Panc1 (cell line): Measurements from ENCODE around the gene EBNA1BP2. TPM values are rescaled to one million over a fixed set of nuclear protein-coding genes. Genes with fewer than 3 reads are reported as not detected.
"Not testable (repeated sequence)": the region's sequence is repeated elsewhere in the genome, so short reads cannot be mapped to it uniquely, and the experiment has no call there.

Experiments
- ATAC-seq: fragments of 200-7000 bp; cut with Tn5 transposase; 2 replicates; pipeline ENCODE4 v1.9.1; 2020; ENCODE audit warnings: mild to moderate bottlenecking, moderate library complexity
- BruUV-seq: library from RNA; stranded (reverse); fragments of 400-500 nt; replicated peaks from 2 replicates; lab custom pipeline; 2021; lab: Mats Ljungman, UMichigan
- CTCF ChIA-PET: fragments of 300-600 bp; sonication (Branson Sonifier 250); formaldehyde crosslinking; loops from one replicate; lab custom pipeline; 2022; ENCODE audit warnings: antibody characterized with exemption; lab: Charles Lee
- POLR2A ChIA-PET: fragments of 300-600 bp; sonication (Branson Sonifier 250); formaldehyde crosslinking; loops from one replicate; lab custom pipeline; 2022; ENCODE audit warnings: antibody characterized with exemption; lab: Charles Lee
- DNase-seq: peaks from one replicate; pipeline ENCODE4 v3.0.0-alpha.2; 2010; ENCODE audit warnings: low read depth, low spot score
- H3K27ac ChIP-seq: 2 replicates; pipeline ENCODE4 v1.5.1; 2011; ENCODE audit warnings: mild to moderate bottlenecking, low read length, inconsistent platforms
- H3K27me3 ChIP-seq: fragments of 200-500 bp; sonication (Bioruptor generic); 2 replicates; pipeline ENCODE4 v1.6.0; 2014; ENCODE audit warnings: low read length, inconsistent platforms; ENCODE audit not compliant: control insufficient read depth, insufficient read depth
- H3K36me3 ChIP-seq: fragments of 200-500 bp; sonication (Bioruptor generic); 2 replicates; pipeline ENCODE4 v1.5.1; 2014; ENCODE audit warnings: inconsistent platforms, mild to moderate bottlenecking, low read length, moderate library complexity; ENCODE audit not compliant: control insufficient read depth, insufficient read depth
- H3K4me1 ChIP-seq: 2 replicates; pipeline ENCODE4 v1.5.1; 2011; ENCODE audit warnings: inconsistent platforms, mild to moderate bottlenecking, low read length, moderate library complexity; ENCODE audit not compliant: control insufficient read depth, insufficient read depth
- H3K4me3 ChIP-seq, 2 experiments: 2 replicates each; pipeline ENCODE4 v1.5.1; 2011 to 2012; ENCODE audit warnings: low read depth in 2 of 2, low read length in 2 of 2, mild to moderate bottlenecking in 2 of 2, inconsistent platforms in 1 of 2, moderate library complexity in 1 of 2
- H3K9me3 ChIP-seq: fragments of 200-500 bp; sonication (Bioruptor generic); 2 replicates; pipeline ENCODE4 v1.5.1; 2014; ENCODE audit warnings: low read depth, mild to moderate bottlenecking, inconsistent platforms, low read length, moderate library complexity; ENCODE audit not compliant: control insufficient read depth, insufficient read depth
- CTCF ChIP-seq: fragments of 450-650 bp; IDR thresholded peaks from 2 replicates; pipeline ENCODE4 v1.5.1; 2017; ENCODE audit warnings: mild to moderate bottlenecking
- POLR2AphosphoS5 ChIP-seq: IDR thresholded peaks from 2 replicates; pipeline ENCODE4 v1.6.1; 2012; ENCODE audit warnings: mild to moderate bottlenecking, low read depth, low read length, moderate library complexity
- REST ChIP-seq, 2 experiments: IDR thresholded peaks; 2 replicates each; pipeline ENCODE4 v1.6.1; 2011 to 2012; ENCODE audit warnings: low read depth in 2 of 2, control low read depth in 1 of 2, low read length in 1 of 2, mild to moderate bottlenecking in 1 of 2, moderate library complexity in 1 of 2; ENCODE audit not compliant: insufficient read depth in 1 of 2
- SIN3A ChIP-seq: IDR thresholded peaks from 2 replicates; pipeline ENCODE4 v1.6.1; 2012; ENCODE audit warnings: low read depth, mild to moderate bottlenecking, low read length, moderate library complexity, borderline replicate concordance; ENCODE audit not compliant: insufficient read depth
- TCF7L2 ChIP-seq: IDR thresholded peaks from 2 replicates; pipeline ENCODE4 v1.6.1; 2011; ENCODE audit warnings: mild to moderate bottlenecking, low read depth, low read length, inconsistent platforms
- in situ Hi-C: cut with HindIII; loops from 2 replicates; pipeline ENCODE4 v1.10.0; 2016; ENCODE audit warnings: low sequenced_read_pairs, low pct_unique_long_range_greater_than_20kb
- intact Hi-C: fragments of 100-400 bp; cut with micrococcal nuclease; formaldehyde crosslinking; loops from one replicate; pipeline ENCODE4 v1.10.0; 2022; ENCODE audit not compliant: unreplicated experiment
- total RNA-seq: library from RNA; stranded (reverse); gene quantifications from one replicate; pipeline ENCODE4 v1.2.1, GENCODE V29; 2021; ENCODE audit not compliant: unreplicated experiment

The EBNA1BP2 gene
- total RNA-seq, 1 experiment from 2014 or later, result 144 TPM

GRCh38 chr1:43214501-43215444 is 42.7 kb upstream of the EBNA1BP2 start:
- no peaks in the 10 kb centered on the region for H3K27me3 ChIP-seq
- intact Hi-C loops (no loop called here), in situ Hi-C loops (no loop called here)
- no TSS peak for BruUV-seq
- no peaks in the 10 kb centered on the region for H3K36me3 ChIP-seq
- no peak for ATAC-seq
- no peak for DNase-seq
- H3K4me1 ChIP-seq, result no peaks in the 10 kb centered on the region
- CTCF ChIA-PET, result no interaction called here
- H3K27ac ChIP-seq, result no peak overlapping the region
- no peak overlapping the region for H3K4me3 ChIP-seq
- no peaks in the 10 kb centered on the region for H3K9me3 ChIP-seq
- POLR2A ChIA-PET, result no interaction called here
- TF ChIP-seq SIN3A (no peak), POLR2AphosphoS5 (no peak), TCF7L2 (no peak), CTCF (no peak), REST (IDR thresholded peaks at IDR 0.05; ENCODE audit: insufficient read depth in 1 of 2, low read depth in 2 of 2, low read length in 1 of 2) (no peak)

GRCh38 chr1:43208277-43208676 is 36.2 kb upstream of the EBNA1BP2 start:
- BruUV-seq, intact Hi-C loops, DNase-seq, H3K27ac ChIP-seq, H3K27me3 ChIP-seq, in situ Hi-C loops, H3K36me3 ChIP-seq, H3K4me3 ChIP-seq, CTCF ChIA-PET, ATAC-seq: not testable (repeated sequence)
- Histone ChIP-seq H3K4me1 (peaks cover 29% of the 10 kb centered on the region), H3K9me3 (peaks cover 14% of the 10 kb centered on the region; the same call in 1 of the 2 replicates)
- POLR2A ChIA-PET, result interaction anchor here (0.6 kb wide), 1 partner anchor 326 kb away, joined by 5 read pairs; no protein-coding TSS in a partner anchor
